A673 (cell line): ENCODE data around the gene ZC2HC1C.

Experiments used
- CTCF ChIP-seq: fragments of 300-800, 200-600 bp; sonication (generic); conservative IDR thresholded peaks from 2 replicates; pipeline ENCODE4 v1.5.1; 2017; ENCODE audit warnings: low read depth, mild to moderate bottlenecking, antibody characterized with exemption, low read length, moderate library complexity, mixed read lengths
- EZH2 ChIP-seq: fragments of 200-600 bp; sonication (generic); IDR thresholded peaks from 2 replicates; pipeline ENCODE4 v1.6.1; 2017; ENCODE audit warnings: borderline replicate concordance, low read depth, mild to moderate bottlenecking, mixed read lengths, antibody characterized with exemption, low read length; ENCODE audit not compliant: poor library complexity, severe bottlenecking

GRCh38 chr14:75040959-75041358 is 28.5 kb upstream of the ZC2HC1C start:
- TF ChIP-seq CTCF (no peak), EZH2 (no peak)
